K562 (cell line): ENCODE data around the gene OAT. TPM values are rescaled to one million over a fixed set of nuclear protein-coding genes. Genes with fewer than 3 reads are reported as not detected.

ENCODE experiments used
- ATAC-seq: fragments of 200-7000 bp; cut with Tn5 transposase; 3 replicates; pipeline ENCODE4 v1.9.1; 2020; ENCODE audit warnings: moderate library complexity
- BruUV-seq: library from RNA; stranded (reverse); fragments of 400-500 nt; replicated peaks from 2 replicates; lab custom pipeline; 2021; lab: Mats Ljungman, UMichigan
- CTCF ChIA-PET: fragments of 300-600 bp; formaldehyde crosslinking; extraction: SDS; loops from one replicate; lab custom pipeline; 2021; ENCODE audit warnings: low intra/inter-chr PET ratio; lab: Yijun Ruan, JAX
- POLR2A ChIA-PET: fragments of 300-600, 350-650 bp; sonication (Branson Sonifier 250); formaldehyde crosslinking; extraction: SDS; loops from one replicate; lab custom pipeline; 2021; ENCODE audit warnings: antibody characterized with exemption, inconsistent platforms; lab: Yijun Ruan, JAX
- DNase-seq, 4 experiments: peaks; one replicate each; pipeline versions ENCODE4 v3.0.0 to v3.0.0-alpha.2; 2011 to 2018; ENCODE audit warnings: low spot score in 3 of 4, mixed read lengths in 3 of 4; ENCODE audit errors: extremely low read depth in 1 of 4
- FAIRE-seq: peaks from 2 replicates; lab custom pipeline; 2011; peaks lifted over from hg19 to GRCh38; lab: Jason Lieb, UNC
- H2AFZ ChIP-seq: 2 replicates; pipeline ENCODE4 v1.6.0; 2011; ENCODE audit warnings: low read depth, low read length, control low read depth, inconsistent platforms
- H3K27ac ChIP-seq: fragments of 200-600 bp; 3 replicates; pipeline ENCODE4 v1.8.0; 2011; ENCODE audit warnings: low read depth, mild to moderate bottlenecking, control low read depth, inconsistent platforms, low read length, moderate library complexity, mixed read lengths; ENCODE audit errors: extremely low read depth
- H3K27me3 ChIP-seq, 2 experiments: fragments of 300-600 bp in 1 of 2; 2 replicates in 1 of 2; 3 replicates in 1 of 2; pipeline versions ENCODE4 v1.6.0 to v1.8.0; 2011; ENCODE audit warnings: inconsistent platforms in 2 of 2, low read length in 2 of 2, mild to moderate bottlenecking in 1 of 2, mixed read lengths in 1 of 2, moderate library complexity in 1 of 2; ENCODE audit not compliant: control insufficient read depth in 2 of 2, insufficient read depth in 2 of 2
- H3K36me3 ChIP-seq: fragments of 300-600 bp; 3 replicates; pipeline ENCODE4 v1.8.0; 2011; ENCODE audit warnings: mild to moderate bottlenecking, low read length, inconsistent platforms; ENCODE audit not compliant: control insufficient read depth, insufficient read depth
- H3K4me1 ChIP-seq, 2 experiments: fragments of 200-600 bp in 1 of 2; replicated peaks in 1 of 2; 2 replicates in 1 of 2; 3 replicates in 1 of 2; pipeline versions ENCODE4 v1.5.1 to v1.8.0; 2011; ENCODE audit warnings: inconsistent platforms in 2 of 2, low read length in 2 of 2, mild to moderate bottlenecking in 1 of 2, mixed read lengths in 1 of 2, moderate library complexity in 1 of 2; ENCODE audit not compliant: control insufficient read depth in 2 of 2, insufficient read depth in 2 of 2
- H3K4me2 ChIP-seq: 2 replicates; pipeline ENCODE4 v1.6.1; 2011; ENCODE audit warnings: low read length, control low read depth, inconsistent platforms, mixed read lengths; ENCODE audit not compliant: insufficient read depth
- H3K4me3 ChIP-seq: fragments of 200-600 bp; sonication (generic), shearing (Covaris generic); 2 replicates; pipeline ENCODE4 v1.5.1; 2016; ENCODE audit warnings: control low read depth, inconsistent platforms
- H3K79me2 ChIP-seq: fragments of 200-600 bp; 3 replicates; pipeline ENCODE4 v1.8.0; 2011; ENCODE audit warnings: low read length, inconsistent platforms; ENCODE audit not compliant: control insufficient read depth, insufficient read depth
- H3K9ac ChIP-seq, 2 experiments: 2 replicates each; pipeline versions ENCODE4 v1.6.0 to v1.6.1; 2011; ENCODE audit warnings: low read depth in 2 of 2, low read length in 2 of 2, control low read depth in 1 of 2, inconsistent platforms in 1 of 2, mild to moderate bottlenecking in 1 of 2, mixed read lengths in 1 of 2; ENCODE audit not compliant: insufficient read depth in 1 of 2
- H3K9me1 ChIP-seq: one replicate; pipeline ENCODE4 v1.6.0; 2011; ENCODE audit warnings: inconsistent platforms, mild to moderate bottlenecking, low read length, moderate library complexity; ENCODE audit not compliant: control insufficient read depth, insufficient read depth
- H3K9me3 ChIP-seq: replicated peaks from 2 replicates; pipeline ENCODE4 v1.5.1; 2011; ENCODE audit warnings: low read depth, low read length, inconsistent platforms; ENCODE audit not compliant: control insufficient read depth, insufficient read depth
- H4K20me1 ChIP-seq: replicated peaks from 2 replicates; pipeline ENCODE4 v1.6.1; 2011; ENCODE audit warnings: low read length, inconsistent platforms, mixed read lengths; ENCODE audit not compliant: control insufficient read depth, insufficient read depth
- CHD4 ChIP-seq: fragments of 200-600 bp; sonication (generic); IDR thresholded peaks from 3 replicates; pipeline ENCODE4 v1.6.1; 2012; ENCODE audit warnings: low read depth, mild to moderate bottlenecking, mixed read lengths, low read length, inconsistent platforms; ENCODE audit not compliant: insufficient read depth, insufficient replicate concordance, poor library complexity, severe bottlenecking
- HDAC2 ChIP-seq: fragments of 450-650 bp; IDR thresholded peaks from 2 replicates; pipeline ENCODE4 v1.6.1; 2016; ENCODE audit warnings: mild to moderate bottlenecking
- NEUROD1 ChIP-seq: fragments of 150-350 bp; IDR thresholded peaks from 2 replicates; pipeline ENCODE4 v1.6.1; 2014; ENCODE audit warnings: borderline replicate concordance, low read length, low read depth; ENCODE audit not compliant: partially characterized antibody
- NFXL1 ChIP-seq: fragments of 450-650 bp; formaldehyde crosslinking; IDR thresholded peaks from 2 replicates; pipeline ENCODE4 v1.4.0; 2021; ENCODE audit warnings: mild to moderate bottlenecking
- NR2F6 ChIP-seq: fragments of 450-650 bp; formaldehyde crosslinking; IDR thresholded peaks from 2 replicates; pipeline ENCODE4 v1.4.0; 2020; ENCODE audit warnings: mild to moderate bottlenecking
- RFX5 ChIP-seq: IDR thresholded peaks from 2 replicates; pipeline ENCODE4 v1.6.1; 2011; ENCODE audit warnings: low read depth, mild to moderate bottlenecking, improper control_type of control experiment, low read length
- SMAD1 ChIP-seq: fragments of 150-350 bp; IDR thresholded peaks from 2 replicates; pipeline ENCODE4 v1.6.1; 2014; ENCODE audit warnings: low read length, low read depth; ENCODE audit not compliant: partially characterized antibody
- SP1 ChIP-seq: sonication (generic); formaldehyde crosslinking; IDR thresholded peaks from 2 replicates; pipeline ENCODE4 v1.8.1; 2022; ENCODE audit warnings: mild to moderate bottlenecking, missing genetic modification reagents
- U2AF2 ChIP-seq: fragments of 200-400 bp; formaldehyde crosslinking; optimal IDR thresholded peaks from 2 replicates; pipeline ENCODE3; 2017; ENCODE audit warnings: low read depth, mild to moderate bottlenecking, low read length
- WGBS: fragments of 100-300 bp; shearing (Covaris generic); methylation state at CpG from one replicate; pipeline ENCODE4 v1.1.6; 2016; ENCODE audit warnings: low coverage, mixed read lengths; ENCODE audit not compliant: insufficient coverage; ENCODE audit errors: missing lambda C conversion rate; 5-methylcytosine and 5-hydroxymethylcytosine counted together
- in situ Hi-C: fragments of 300-500 bp; cut with MboI; formaldehyde crosslinking; loops from 4 replicates; pipeline ENCODE4 v1.15.0; 2018; ENCODE audit warnings: inconsistent platforms, mixed read lengths
- intact Hi-C: fragments of 100-400 bp; cut with micrococcal nuclease; formaldehyde crosslinking; loops from 2 replicates; pipeline ENCODE4 v1.14.2; 2022
- polyA plus RNA-seq, 8 experiments: library from polyadenylated mRNA; depleted of rRNA in 4 of 8; stranded (reverse) in 5 of 8; unstranded in 3 of 8; fragments of >200 nt; fragmentation: Nextera tagmentation in 2 of 8; fragmentation: Illumina TruSeq in 1 of 8; extraction: Ambion mirVana in 2 of 8; extraction: Trizol in 1 of 8; gene quantifications; 2 replicates each; pipeline versions ENCODE4 v1.2.1 to v1.2.3, GENCODE V29; 2011 to 2014; ENCODE audit warnings: inconsistent platforms in 1 of 8, missing spikeins in 1 of 8
- total RNA-seq, 7 experiments: library from RNA; depleted of rRNA in 6 of 7; stranded (reverse); fragments of >200 nt in 6 of 7; fragmentation: Illumina TruSeq in 2 of 7; extraction: Trizol in 2 of 7; gene quantifications; 2 replicates each; pipeline versions ENCODE4 v1.2.1 to v1.2.3, GENCODE V29; 2011 to 2021; ENCODE audit warnings: low replicate concordance in 1 of 7
- TF ChIP-seq, protein P1 (sequence below): fragments of 450-650 bp; IDR thresholded peaks from 2 replicates; pipeline ENCODE4 v1.7.0; 2016; ENCODE audit warnings: borderline replicate concordance
- TF ChIP-seq, protein P2 (sequence below): fragments of 200-800 bp; sonication (Bioruptor generic); IDR thresholded peaks from 2 replicates; pipeline ENCODE4 v1.6.1; 2016; ENCODE audit warnings: missing genetic modification characterization, missing compliant biosample characterization
- TF ChIP-seq, protein P3 (sequence below): fragments of 250-450 bp; sonication (Bioruptor Pico); IDR thresholded peaks from 2 replicates; pipeline ENCODE4 v1.4.0; 2020; ENCODE audit warnings: mild to moderate bottlenecking

Gene OAT
- total and polyA plus RNA-seq, 9 of the 15 experiments (the other 6 are each of a cell fraction or from before 2014, with no cell fraction given), result 100 to 312 (median 163) TPM

DNA sequence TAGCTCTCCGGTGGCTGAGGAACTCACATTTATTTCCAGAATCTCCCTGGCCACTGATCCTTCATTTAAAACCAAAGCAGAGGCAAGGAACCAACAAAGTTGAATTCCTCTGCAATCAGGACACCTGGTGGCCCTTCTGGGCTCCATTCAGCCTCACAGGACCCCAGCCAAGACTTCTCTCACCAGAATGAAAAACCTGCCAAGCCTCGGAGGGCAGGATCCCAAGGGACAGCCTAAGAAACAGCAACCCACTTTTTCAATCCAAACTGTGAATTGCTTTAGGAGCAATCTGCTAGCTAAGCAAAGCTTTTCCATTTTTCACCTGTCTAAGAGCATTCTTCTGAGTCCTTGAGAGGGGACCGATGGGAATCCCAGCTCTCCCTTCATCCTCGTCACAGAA, 34.6 kb downstream of the OAT start:
- WGBS, result 4% methylated on average over 3 of the region's 4 CpGs
- CTCF ChIA-PET, result interaction anchor here (0.7 kb wide), 1 partner anchor 87 kb away, joined by 4 read pairs; no protein-coding TSS in a partner anchor
- TF ChIP-seq HDAC2 (no peak), SP1 (CRISPR knock-in tag) (no peak), U2AF2 (no peak), CHD4 (no peak), NEUROD1 (no peak), NR2F6 (CRISPR knock-in tag) (no peak), NFXL1 (no peak), SMAD1 (no peak), RFX5 (no peak)
- TF ChIP-seq, protein P1, sequence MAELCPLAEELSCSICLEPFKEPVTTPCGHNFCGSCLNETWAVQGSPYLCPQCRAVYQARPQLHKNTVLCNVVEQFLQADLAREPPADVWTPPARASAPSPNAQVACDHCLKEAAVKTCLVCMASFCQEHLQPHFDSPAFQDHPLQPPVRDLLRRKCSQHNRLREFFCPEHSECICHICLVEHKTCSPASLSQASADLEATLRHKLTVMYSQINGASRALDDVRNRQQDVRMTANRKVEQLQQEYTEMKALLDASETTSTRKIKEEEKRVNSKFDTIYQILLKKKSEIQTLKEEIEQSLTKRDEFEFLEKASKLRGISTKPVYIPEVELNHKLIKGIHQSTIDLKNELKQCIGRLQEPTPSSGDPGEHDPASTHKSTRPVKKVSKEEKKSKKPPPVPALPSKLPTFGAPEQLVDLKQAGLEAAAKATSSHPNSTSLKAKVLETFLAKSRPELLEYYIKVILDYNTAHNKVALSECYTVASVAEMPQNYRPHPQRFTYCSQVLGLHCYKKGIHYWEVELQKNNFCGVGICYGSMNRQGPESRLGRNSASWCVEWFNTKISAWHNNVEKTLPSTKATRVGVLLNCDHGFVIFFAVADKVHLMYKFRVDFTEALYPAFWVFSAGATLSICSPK, result no peak
- TF ChIP-seq, protein P2, sequence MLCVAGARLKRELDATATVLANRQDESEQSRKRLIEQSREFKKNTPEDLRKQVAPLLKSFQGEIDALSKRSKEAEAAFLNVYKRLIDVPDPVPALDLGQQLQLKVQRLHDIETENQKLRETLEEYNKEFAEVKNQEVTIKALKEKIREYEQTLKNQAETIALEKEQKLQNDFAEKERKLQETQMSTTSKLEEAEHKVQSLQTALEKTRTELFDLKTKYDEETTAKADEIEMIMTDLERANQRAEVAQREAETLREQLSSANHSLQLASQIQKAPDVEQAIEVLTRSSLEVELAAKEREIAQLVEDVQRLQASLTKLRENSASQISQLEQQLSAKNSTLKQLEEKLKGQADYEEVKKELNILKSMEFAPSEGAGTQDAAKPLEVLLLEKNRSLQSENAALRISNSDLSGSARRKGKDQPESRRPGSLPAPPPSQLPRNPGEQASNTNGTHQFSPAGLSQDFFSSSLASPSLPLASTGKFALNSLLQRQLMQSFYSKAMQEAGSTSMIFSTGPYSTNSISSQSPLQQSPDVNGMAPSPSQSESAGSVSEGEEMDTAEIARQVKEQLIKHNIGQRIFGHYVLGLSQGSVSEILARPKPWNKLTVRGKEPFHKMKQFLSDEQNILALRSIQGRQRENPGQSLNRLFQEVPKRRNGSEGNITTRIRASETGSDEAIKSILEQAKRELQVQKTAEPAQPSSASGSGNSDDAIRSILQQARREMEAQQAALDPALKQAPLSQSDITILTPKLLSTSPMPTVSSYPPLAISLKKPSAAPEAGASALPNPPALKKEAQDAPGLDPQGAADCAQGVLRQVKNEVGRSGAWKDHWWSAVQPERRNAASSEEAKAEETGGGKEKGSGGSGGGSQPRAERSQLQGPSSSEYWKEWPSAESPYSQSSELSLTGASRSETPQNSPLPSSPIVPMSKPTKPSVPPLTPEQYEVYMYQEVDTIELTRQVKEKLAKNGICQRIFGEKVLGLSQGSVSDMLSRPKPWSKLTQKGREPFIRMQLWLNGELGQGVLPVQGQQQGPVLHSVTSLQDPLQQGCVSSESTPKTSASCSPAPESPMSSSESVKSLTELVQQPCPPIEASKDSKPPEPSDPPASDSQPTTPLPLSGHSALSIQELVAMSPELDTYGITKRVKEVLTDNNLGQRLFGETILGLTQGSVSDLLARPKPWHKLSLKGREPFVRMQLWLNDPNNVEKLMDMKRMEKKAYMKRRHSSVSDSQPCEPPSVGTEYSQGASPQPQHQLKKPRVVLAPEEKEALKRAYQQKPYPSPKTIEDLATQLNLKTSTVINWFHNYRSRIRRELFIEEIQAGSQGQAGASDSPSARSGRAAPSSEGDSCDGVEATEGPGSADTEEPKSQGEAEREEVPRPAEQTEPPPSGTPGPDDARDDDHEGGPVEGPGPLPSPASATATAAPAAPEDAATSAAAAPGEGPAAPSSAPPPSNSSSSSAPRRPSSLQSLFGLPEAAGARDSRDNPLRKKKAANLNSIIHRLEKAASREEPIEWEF (CRISPR knock-in tag), result no peak
- TF ChIP-seq, protein P3, sequence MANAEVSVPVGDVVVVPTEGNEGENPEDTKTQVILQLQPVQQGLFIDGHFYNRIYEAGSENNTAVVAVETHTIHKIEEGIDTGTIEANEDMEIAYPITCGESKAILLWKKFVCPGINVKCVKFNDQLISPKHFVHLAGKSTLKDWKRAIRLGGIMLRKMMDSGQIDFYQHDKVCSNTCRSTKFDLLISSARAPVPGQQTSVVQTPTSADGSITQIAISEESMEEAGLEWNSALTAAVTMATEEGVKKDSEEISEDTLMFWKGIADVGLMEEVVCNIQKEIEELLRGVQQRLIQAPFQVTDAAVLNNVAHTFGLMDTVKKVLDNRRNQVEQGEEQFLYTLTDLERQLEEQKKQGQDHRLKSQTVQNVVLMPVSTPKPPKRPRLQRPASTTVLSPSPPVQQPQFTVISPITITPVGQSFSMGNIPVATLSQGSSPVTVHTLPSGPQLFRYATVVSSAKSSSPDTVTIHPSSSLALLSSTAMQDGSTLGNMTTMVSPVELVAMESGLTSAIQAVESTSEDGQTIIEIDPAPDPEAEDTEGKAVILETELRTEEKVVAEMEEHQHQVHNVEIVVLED (CRISPR knock-in tag), result no peak

More for the DNA sequence above, 34.6 kb downstream of the OAT start:
- H3K4me1 ChIP-seq, result peaks cover 0 to 9% of the 10 kb centered on the region in 2 experiments; a peak in 2 of 5 replicates
- FAIRE-seq (no peak), ATAC-seq (no peak), DNase-seq (no peak)
- H3K27ac ChIP-seq, result no peak overlapping the region
- no peaks in the 10 kb centered on the region for H3K36me3 ChIP-seq
- no peaks in the 10 kb centered on the region for H3K9me3 ChIP-seq
- H2AFZ ChIP-seq, result no peak overlapping the region
- in situ Hi-C loops (loop anchor here (5.0 to 25.0 kb wide), 2 partner anchors 382 to 797 kb away; no protein-coding TSS in a partner anchor), intact Hi-C loops (loop anchor here (10.0 kb wide), 1 partner anchor 129 kb away; no protein-coding TSS in a partner anchor)
- BruUV-seq, result no TSS peak
- H4K20me1 ChIP-seq, result 0 out of 2 replicates have a peak, but pooled peaks cover 3% of the 10 kb centered on the region
- H3K9me1 ChIP-seq, result no peaks in the 10 kb centered on the region
- H3K9ac ChIP-seq, result no peak overlapping the region
- POLR2A ChIA-PET, result no interaction called here
- H3K27me3 ChIP-seq, result peaks cover 10 to 49% of the 10 kb centered on the region in 2 experiments; a peak in 4 of 5 replicates
- no peaks in the 10 kb centered on the region for H3K79me2 ChIP-seq
- no peak overlapping the region for H3K4me2 ChIP-seq
- no peak overlapping the region for H3K4me3 ChIP-seq
